SH-SY5Y (cell line): ENCODE data around the gene KCNAB1.

ENCODE experiments used
- GATA2 ChIP-seq: IDR thresholded peaks from 2 replicates; pipeline ENCODE4 v1.6.1; 2011; ENCODE audit warnings: mild to moderate bottlenecking, low read depth, low read length
- GATA3 ChIP-seq: IDR thresholded peaks from 2 replicates; pipeline ENCODE4 v1.6.1; 2011; ENCODE audit warnings: low read depth, mild to moderate bottlenecking, low read length, moderate library complexity

DNA sequence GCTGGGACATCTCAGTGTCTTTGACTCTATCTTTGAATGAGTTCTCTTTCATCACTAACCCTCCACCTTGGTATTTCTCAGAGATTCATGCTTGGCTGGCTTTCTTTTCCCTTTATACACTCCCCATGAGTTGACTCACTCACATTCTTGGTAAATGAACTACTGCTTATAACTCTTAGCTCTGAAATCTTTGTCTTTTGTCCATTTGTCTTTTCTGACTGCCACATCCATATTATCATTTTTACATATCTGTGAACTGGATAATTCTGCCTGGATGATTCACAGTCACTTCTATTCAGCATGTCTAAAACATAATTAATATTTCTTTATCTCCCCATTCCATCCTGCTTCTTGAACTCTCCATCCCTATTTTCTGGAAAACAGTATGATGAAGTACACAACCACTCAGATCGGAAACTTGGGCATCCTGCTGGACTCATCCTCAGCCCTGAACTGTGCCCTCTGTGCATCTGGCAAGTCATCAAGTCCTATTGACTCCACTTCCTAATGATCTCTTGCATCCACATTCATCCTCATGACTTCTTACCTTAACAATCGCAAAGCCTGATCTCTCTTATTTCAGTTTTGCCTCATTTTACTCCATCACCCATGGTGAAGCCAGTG lies 66.9 kb downstream of the KCNAB1 start:
- no peak for TF ChIP-seq GATA2
- TF ChIP-seq GATA3: no peak
